Measurements from ENCODE around the gene GRB10.
A peak's percentile ranks its signal among the peaks of the same experiment; 100 is the strongest.

GRB10 gene

GRCh38 chr7:50651271-50651989 lies 131.3 kb downstream of the GRB10 start:
- no peak overlapping the region for H3K27ac Mint-ChIP-seq
- no peak for DNase-seq
- H3K36me3 Mint-ChIP-seq (ENCODE audit: low read depth), result peaks cover 28% of the 10 kb centered on the region
- H3K9me3 Mint-ChIP-seq, result no peaks in the 10 kb centered on the region
- no peak overlapping the region for H3K4me3 Mint-ChIP-seq
- TF ChIP-seq, protein P1, sequence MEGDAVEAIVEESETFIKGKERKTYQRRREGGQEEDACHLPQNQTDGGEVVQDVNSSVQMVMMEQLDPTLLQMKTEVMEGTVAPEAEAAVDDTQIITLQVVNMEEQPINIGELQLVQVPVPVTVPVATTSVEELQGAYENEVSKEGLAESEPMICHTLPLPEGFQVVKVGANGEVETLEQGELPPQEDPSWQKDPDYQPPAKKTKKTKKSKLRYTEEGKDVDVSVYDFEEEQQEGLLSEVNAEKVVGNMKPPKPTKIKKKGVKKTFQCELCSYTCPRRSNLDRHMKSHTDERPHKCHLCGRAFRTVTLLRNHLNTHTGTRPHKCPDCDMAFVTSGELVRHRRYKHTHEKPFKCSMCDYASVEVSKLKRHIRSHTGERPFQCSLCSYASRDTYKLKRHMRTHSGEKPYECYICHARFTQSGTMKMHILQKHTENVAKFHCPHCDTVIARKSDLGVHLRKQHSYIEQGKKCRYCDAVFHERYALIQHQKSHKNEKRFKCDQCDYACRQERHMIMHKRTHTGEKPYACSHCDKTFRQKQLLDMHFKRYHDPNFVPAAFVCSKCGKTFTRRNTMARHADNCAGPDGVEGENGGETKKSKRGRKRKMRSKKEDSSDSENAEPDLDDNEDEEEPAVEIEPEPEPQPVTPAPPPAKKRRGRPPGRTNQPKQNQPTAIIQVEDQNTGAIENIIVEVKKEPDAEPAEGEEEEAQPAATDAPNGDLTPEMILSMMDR (IDR thresholded peaks at IDR 0.05), result no peak
- peaks cover 2% of the 10 kb centered on the region for H3K27me3 Mint-ChIP-seq (ENCODE audit: low read depth, poor library complexity)
- peaks cover 14% of the 10 kb centered on the region for H3K4me1 Mint-ChIP-seq

DNA sequence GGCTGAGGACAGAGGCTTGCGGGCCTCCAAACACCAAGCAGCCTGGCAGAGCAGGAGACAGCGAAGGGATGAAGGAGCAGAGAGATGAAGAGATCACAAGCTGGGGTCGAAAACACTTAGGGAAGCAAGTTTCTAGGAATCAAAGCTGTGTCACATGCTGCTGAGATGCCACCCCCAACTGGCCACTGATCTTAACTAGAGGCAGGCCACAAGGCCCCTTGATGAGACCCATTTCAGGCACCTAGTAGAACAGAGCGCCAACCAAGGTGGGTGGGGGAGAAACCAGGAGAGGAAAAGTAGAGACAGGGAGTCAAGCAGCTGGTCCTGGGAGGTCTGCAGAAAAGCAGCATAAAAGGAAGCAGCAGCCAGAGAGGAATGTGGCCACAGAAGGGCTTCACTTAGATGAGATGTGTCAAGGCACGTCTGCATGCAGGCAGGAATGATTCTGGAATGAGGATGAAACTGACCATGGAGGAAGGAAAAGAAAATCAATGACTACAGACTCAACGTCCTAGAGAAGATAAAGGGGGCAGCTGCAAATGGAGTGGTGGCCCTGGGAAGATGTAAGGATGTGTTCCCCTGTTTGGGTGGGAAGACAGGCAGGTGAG lies 132.5 kb downstream of the GRB10 start:
- TF ChIP-seq, protein P1 (IDR thresholded peaks at IDR 0.05), result no peak
- no peak for DNase-seq
- Mint-ChIP-seq H3K27me3 (ENCODE audit: low read depth, poor library complexity) (peaks cover 2% of the 10 kb centered on the region), H3K9me3 (no peaks in the 10 kb centered on the region), H3K4me1 (peaks cover 24% of the 10 kb centered on the region), H3K36me3 (ENCODE audit: low read depth) (peaks cover 28% of the 10 kb centered on the region), H3K4me3 (no peak overlapping the region), H3K27ac (peak overlapping the region; percentile 57)

GRCh38 chr7:50649259-50649885 lies 133.3 kb downstream of the GRB10 start:
- Mint-ChIP-seq H3K27me3 (ENCODE audit: low read depth, poor library complexity) (peaks cover 2% of the 10 kb centered on the region), H3K4me3 (no peak overlapping the region), H3K27ac (no peak overlapping the region), H3K36me3 (ENCODE audit: low read depth) (peaks cover 28% of the 10 kb centered on the region), H3K4me1 (peaks cover 28% of the 10 kb centered on the region), H3K9me3 (no peaks in the 10 kb centered on the region)
- DNase-seq, result no peak
- TF ChIP-seq, protein P1 (IDR thresholded peaks at IDR 0.05), result no peak

DNA sequence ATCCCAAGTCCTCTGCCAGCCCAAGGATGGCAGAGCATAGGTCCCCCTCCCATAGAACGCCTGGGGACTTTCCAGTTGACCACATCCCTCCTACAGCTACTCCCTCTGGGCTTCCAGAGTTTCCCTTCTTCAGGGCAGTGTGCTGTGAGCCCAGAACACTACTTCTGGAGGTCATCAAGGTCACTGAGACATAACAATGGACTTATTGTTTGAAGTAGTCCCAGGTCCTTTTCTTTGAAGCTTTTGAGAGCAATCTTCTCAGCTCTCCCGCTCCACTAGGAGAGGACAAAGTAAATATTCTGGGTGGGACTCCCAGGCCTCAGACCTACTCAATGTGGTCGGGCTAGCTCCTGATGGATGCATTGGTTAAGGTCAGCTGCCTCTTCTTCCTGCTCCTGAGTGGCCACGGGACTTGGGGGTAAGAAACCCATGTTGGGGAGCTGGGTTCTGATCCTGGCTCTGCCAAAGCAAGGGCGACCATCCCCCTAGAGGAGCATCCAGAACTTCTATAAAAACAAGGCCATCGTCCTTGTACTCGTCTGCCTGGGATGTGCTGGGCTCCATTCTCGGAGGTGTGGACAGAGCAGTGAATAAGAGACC lies 134.0 kb downstream of the GRB10 start:
- Mint-ChIP-seq H3K4me3 (no peak overlapping the region), H3K9me3 (no peaks in the 10 kb centered on the region), H3K4me1 (peaks cover 25% of the 10 kb centered on the region), H3K36me3 (ENCODE audit: low read depth) (peaks cover 28% of the 10 kb centered on the region), H3K27me3 (ENCODE audit: low read depth, poor library complexity) (peaks cover 2% of the 10 kb centered on the region), H3K27ac (no peak overlapping the region)
- TF ChIP-seq, protein P1 (IDR thresholded peaks at IDR 0.05), result no peak
- no peak for DNase-seq

DNA sequence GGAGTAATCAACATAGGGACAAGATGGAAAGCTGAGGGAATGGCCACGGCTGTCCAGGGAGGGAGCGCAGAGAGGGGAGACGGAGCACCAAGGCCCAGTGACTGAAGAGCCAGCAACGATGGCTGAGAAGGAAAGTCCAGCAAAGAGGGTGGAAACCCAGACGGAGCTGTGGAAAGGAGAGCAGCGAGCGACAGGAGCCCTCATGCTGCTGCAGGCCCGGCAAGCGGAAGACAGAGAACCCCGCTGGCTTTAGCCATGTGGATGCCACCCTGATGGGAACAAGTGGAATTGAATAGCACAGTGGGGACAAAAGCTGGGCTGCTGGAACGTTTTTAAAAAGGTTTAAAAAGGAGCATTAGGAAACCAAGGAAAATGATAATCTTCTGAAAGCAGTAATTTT lies 134.6 kb downstream of the GRB10 start:
- no peak overlapping the region for H3K4me3 Mint-ChIP-seq
- no peaks in the 10 kb centered on the region for H3K9me3 Mint-ChIP-seq
- H3K36me3 Mint-ChIP-seq (ENCODE audit: low read depth), result peaks cover 28% of the 10 kb centered on the region
- DNase-seq, result no peak
- H3K27ac Mint-ChIP-seq, result no peak overlapping the region
- H3K4me1 Mint-ChIP-seq, result peaks cover 20% of the 10 kb centered on the region
- peaks cover 2% of the 10 kb centered on the region for H3K27me3 Mint-ChIP-seq (ENCODE audit: low read depth, poor library complexity)
- TF ChIP-seq, protein P1 (IDR thresholded peaks at IDR 0.05), result no peak

Measured in nephron progenitor cell (in vitro differentiated cells).